ENCODE data around the gene ULK1.

GRCh38 chr12:131904346-131904745 lies 9.9 kb downstream of the ULK1 start:
- TF ChIP-seq, protein P1, sequence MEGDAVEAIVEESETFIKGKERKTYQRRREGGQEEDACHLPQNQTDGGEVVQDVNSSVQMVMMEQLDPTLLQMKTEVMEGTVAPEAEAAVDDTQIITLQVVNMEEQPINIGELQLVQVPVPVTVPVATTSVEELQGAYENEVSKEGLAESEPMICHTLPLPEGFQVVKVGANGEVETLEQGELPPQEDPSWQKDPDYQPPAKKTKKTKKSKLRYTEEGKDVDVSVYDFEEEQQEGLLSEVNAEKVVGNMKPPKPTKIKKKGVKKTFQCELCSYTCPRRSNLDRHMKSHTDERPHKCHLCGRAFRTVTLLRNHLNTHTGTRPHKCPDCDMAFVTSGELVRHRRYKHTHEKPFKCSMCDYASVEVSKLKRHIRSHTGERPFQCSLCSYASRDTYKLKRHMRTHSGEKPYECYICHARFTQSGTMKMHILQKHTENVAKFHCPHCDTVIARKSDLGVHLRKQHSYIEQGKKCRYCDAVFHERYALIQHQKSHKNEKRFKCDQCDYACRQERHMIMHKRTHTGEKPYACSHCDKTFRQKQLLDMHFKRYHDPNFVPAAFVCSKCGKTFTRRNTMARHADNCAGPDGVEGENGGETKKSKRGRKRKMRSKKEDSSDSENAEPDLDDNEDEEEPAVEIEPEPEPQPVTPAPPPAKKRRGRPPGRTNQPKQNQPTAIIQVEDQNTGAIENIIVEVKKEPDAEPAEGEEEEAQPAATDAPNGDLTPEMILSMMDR (IDR thresholded peaks at IDR 0.05; ENCODE audit: low read depth, low read length, poor library complexity, severe bottlenecking) = no peak
- TF ChIP-seq EZH2phosphoT487 (IDR thresholded peaks at IDR 0.05; ENCODE audit: borderline replicate concordance, low read length) = no peak
